HEK293 (cell line): ENCODE data around the gene GALNT9.

Experiments used
- CTCF ChIA-PET: fragments of 350-600 bp; formaldehyde crosslinking; extraction: SDS; loops from one replicate; lab custom pipeline; 2021; ENCODE audit warnings: antibody characterized with exemption; lab: Yijun Ruan, JAX
- POLR2A ChIA-PET: fragments of 300-600 bp; formaldehyde crosslinking; extraction: SDS; loops from one replicate; lab custom pipeline; 2020; ENCODE audit warnings: antibody characterized with exemption, inconsistent platforms; lab: Yijun Ruan, JAX
- H3K27ac ChIP-seq: fragments of 200-500 bp; sonication (Bioruptor generic); 2 replicates; pipeline ENCODE4 v1.5.1; 2014; ENCODE audit warnings: low read depth, low read length, control low read depth, inconsistent platforms; ENCODE audit errors: extremely low read depth
- H3K36me3 ChIP-seq, 2 experiments: fragments of 200-500 bp in 1 of 2; sonication (Bioruptor generic) in 1 of 2; 1 replicate in 1 of 2; 2 replicates in 1 of 2; pipeline ENCODE4 v1.5.1; 2014 to 2017; ENCODE audit warnings: inconsistent platforms in 2 of 2, low read length in 2 of 2; ENCODE audit not compliant: control insufficient read depth in 2 of 2, insufficient read depth in 1 of 2
- H3K4me1 ChIP-seq: fragments of 200-500 bp; sonication (Bioruptor generic); 2 replicates; pipeline ENCODE4 v1.5.1; 2014; ENCODE audit warnings: mild to moderate bottlenecking, low read length, inconsistent platforms; ENCODE audit not compliant: control insufficient read depth, insufficient read depth
- H3K4me3 ChIP-seq: 2 replicates; pipeline ENCODE4 v1.5.1; 2011; ENCODE audit warnings: low read depth, mild to moderate bottlenecking, control low read depth, low read length, moderate library complexity
- H3K9me3 ChIP-seq: fragments of 200-500 bp; sonication (Bioruptor generic); 2 replicates; pipeline ENCODE4 v1.5.1; 2014; ENCODE audit warnings: low read depth, low read length, inconsistent platforms; ENCODE audit not compliant: control insufficient read depth, insufficient read depth
- EGR2 ChIP-seq: fragments of 450-650 bp; formaldehyde crosslinking; IDR thresholded peaks from 2 replicates; pipeline ENCODE4 v1.5.1; 2016; ENCODE audit warnings: low read depth, missing biosample characterization, missing genetic modification characterization
- KLF9 ChIP-seq: fragments of 450-650 bp; formaldehyde crosslinking; IDR thresholded peaks from 2 replicates; pipeline ENCODE4 v1.5.1; 2016; ENCODE audit warnings: missing biosample characterization, missing genetic modification characterization, low read depth
- MEIS1 ChIP-seq: sonication (generic); formaldehyde crosslinking; IDR thresholded peaks from 2 replicates; pipeline ENCODE4 v1.8.1; 2022; ENCODE audit warnings: missing genetic modification reagents, mild to moderate bottlenecking, borderline replicate concordance
- RBAK ChIP-seq: fragments of 450-650 bp; formaldehyde crosslinking; IDR thresholded peaks from 2 replicates; pipeline ENCODE4 v1.5.1; 2016; ENCODE audit warnings: missing biosample characterization, missing genetic modification characterization
- SCRT2 ChIP-seq: fragments of 450-650 bp; formaldehyde crosslinking; IDR thresholded peaks from 2 replicates; pipeline ENCODE4 v1.5.1; 2016; ENCODE audit warnings: missing biosample characterization, missing genetic modification characterization
- SP3 ChIP-seq: fragments of 450-650 bp; formaldehyde crosslinking; IDR thresholded peaks from 2 replicates; pipeline ENCODE4 v1.5.1; 2016; ENCODE audit warnings: missing biosample characterization, missing genetic modification characterization
- ZBTB17 ChIP-seq: fragments of 450-650 bp; formaldehyde crosslinking; IDR thresholded peaks from 2 replicates; pipeline ENCODE4 v1.5.1; 2016; ENCODE audit warnings: missing biosample characterization, missing genetic modification characterization
- ZFHX2 ChIP-seq: fragments of 450-650 bp; formaldehyde crosslinking; conservative IDR thresholded peaks from 2 replicates; pipeline ENCODE4 v1.5.1; 2016; ENCODE audit warnings: missing biosample characterization, missing genetic modification characterization
- ZIC2 ChIP-seq: fragments of 450-650 bp; formaldehyde crosslinking; IDR thresholded peaks from 2 replicates; pipeline ENCODE4 v1.5.1; 2016; ENCODE audit warnings: missing biosample characterization, missing genetic modification characterization
- ZNF175 ChIP-seq: fragments of 450-650 bp; formaldehyde crosslinking; IDR thresholded peaks from 2 replicates; pipeline ENCODE4 v1.5.1; 2016; ENCODE audit warnings: missing biosample characterization, missing genetic modification characterization
- ZNF202 ChIP-seq: fragments of 450-650 bp; formaldehyde crosslinking; IDR thresholded peaks from 2 replicates; pipeline ENCODE4 v1.5.1; 2016; ENCODE audit warnings: missing biosample characterization, missing genetic modification characterization, borderline replicate concordance
- ZNF211 ChIP-seq: fragments of 450-650 bp; formaldehyde crosslinking; IDR thresholded peaks from 2 replicates; pipeline ENCODE4 v1.5.1; 2016; ENCODE audit warnings: low read depth, missing biosample characterization, missing genetic modification characterization
- ZNF341 ChIP-seq: fragments of 450-650 bp; formaldehyde crosslinking; IDR thresholded peaks from 2 replicates; pipeline ENCODE4; 2016; ENCODE audit warnings: low read depth, missing biosample characterization, missing genetic modification characterization
- ZNF426 ChIP-seq: fragments of 450-650 bp; formaldehyde crosslinking; IDR thresholded peaks from 2 replicates; pipeline ENCODE4 v1.5.1; 2017; ENCODE audit warnings: missing biosample characterization, missing genetic modification characterization, mild to moderate bottlenecking, inconsistent platforms, moderate library complexity
- ZNF548 ChIP-seq: fragments of 450-650 bp; formaldehyde crosslinking; IDR thresholded peaks from 2 replicates; pipeline ENCODE4 v1.5.1; 2016; ENCODE audit warnings: missing biosample characterization, missing genetic modification characterization
- ZNF571 ChIP-seq: fragments of 450-650 bp; formaldehyde crosslinking; IDR thresholded peaks from 2 replicates; pipeline ENCODE4 v1.5.0; 2017; ENCODE audit warnings: missing biosample characterization, missing genetic modification characterization
- ZNF600 ChIP-seq: fragments of 450-650 bp; formaldehyde crosslinking; IDR thresholded peaks from 2 replicates; pipeline ENCODE4 v1.5.1; 2016; ENCODE audit warnings: missing biosample characterization, missing genetic modification characterization
- ZNF621 ChIP-seq: fragments of 450-650 bp; formaldehyde crosslinking; IDR thresholded peaks from 2 replicates; pipeline ENCODE4 v1.5.1; 2017; ENCODE audit warnings: missing biosample characterization, missing genetic modification characterization
- ZNF624 ChIP-seq: fragments of 450-650 bp; formaldehyde crosslinking; IDR thresholded peaks from 2 replicates; pipeline ENCODE4 v1.5.1; 2017; ENCODE audit warnings: missing biosample characterization, missing genetic modification characterization
- ZNF664 ChIP-seq: fragments of 450-650 bp; formaldehyde crosslinking; IDR thresholded peaks from 2 replicates; pipeline ENCODE4 v1.5.1; 2016; ENCODE audit warnings: missing biosample characterization, missing genetic modification characterization
- ZNF670 ChIP-seq: fragments of 450-650 bp; formaldehyde crosslinking; IDR thresholded peaks from 2 replicates; pipeline ENCODE4 v1.5.1; 2016; ENCODE audit warnings: missing biosample characterization, missing genetic modification characterization, low read depth
- ZNF777 ChIP-seq: fragments of 450-650 bp; formaldehyde crosslinking; IDR thresholded peaks from 2 replicates; pipeline ENCODE4 v1.5.1; 2017; ENCODE audit warnings: missing biosample characterization, missing genetic modification characterization, borderline replicate concordance
- ZNF785 ChIP-seq: fragments of 450-650 bp; formaldehyde crosslinking; IDR thresholded peaks from 2 replicates; pipeline ENCODE4 v1.5.1; 2016; ENCODE audit warnings: missing biosample characterization, missing genetic modification characterization
- ZNF843 ChIP-seq: fragments of 450-650 bp; formaldehyde crosslinking; IDR thresholded peaks from 2 replicates; pipeline ENCODE4 v1.5.1; 2016; ENCODE audit warnings: missing biosample characterization, missing genetic modification characterization
- TF ChIP-seq, protein P1 (sequence below): fragments of 450-650 bp; formaldehyde crosslinking; IDR thresholded peaks from 2 replicates; pipeline ENCODE4 v1.5.1; 2016; ENCODE audit warnings: missing biosample characterization, missing genetic modification characterization, borderline replicate concordance
- TF ChIP-seq, protein P2 (sequence below): fragments of 450-650 bp; formaldehyde crosslinking; IDR thresholded peaks from 2 replicates; pipeline ENCODE4 v1.5.1; 2016; ENCODE audit warnings: missing biosample characterization, missing genetic modification characterization
- TF ChIP-seq, protein P3 (sequence below): fragments of 450-650 bp; formaldehyde crosslinking; IDR thresholded peaks from 2 replicates; pipeline ENCODE4; 2016; ENCODE audit warnings: missing biosample characterization, missing genetic modification characterization
- TF ChIP-seq, protein P4 (sequence below): fragments of 450-650 bp; formaldehyde crosslinking; IDR thresholded peaks from 2 replicates; pipeline ENCODE4 v1.5.1; 2016; ENCODE audit warnings: missing biosample characterization, missing genetic modification characterization

GALNT9 gene

DNA sequence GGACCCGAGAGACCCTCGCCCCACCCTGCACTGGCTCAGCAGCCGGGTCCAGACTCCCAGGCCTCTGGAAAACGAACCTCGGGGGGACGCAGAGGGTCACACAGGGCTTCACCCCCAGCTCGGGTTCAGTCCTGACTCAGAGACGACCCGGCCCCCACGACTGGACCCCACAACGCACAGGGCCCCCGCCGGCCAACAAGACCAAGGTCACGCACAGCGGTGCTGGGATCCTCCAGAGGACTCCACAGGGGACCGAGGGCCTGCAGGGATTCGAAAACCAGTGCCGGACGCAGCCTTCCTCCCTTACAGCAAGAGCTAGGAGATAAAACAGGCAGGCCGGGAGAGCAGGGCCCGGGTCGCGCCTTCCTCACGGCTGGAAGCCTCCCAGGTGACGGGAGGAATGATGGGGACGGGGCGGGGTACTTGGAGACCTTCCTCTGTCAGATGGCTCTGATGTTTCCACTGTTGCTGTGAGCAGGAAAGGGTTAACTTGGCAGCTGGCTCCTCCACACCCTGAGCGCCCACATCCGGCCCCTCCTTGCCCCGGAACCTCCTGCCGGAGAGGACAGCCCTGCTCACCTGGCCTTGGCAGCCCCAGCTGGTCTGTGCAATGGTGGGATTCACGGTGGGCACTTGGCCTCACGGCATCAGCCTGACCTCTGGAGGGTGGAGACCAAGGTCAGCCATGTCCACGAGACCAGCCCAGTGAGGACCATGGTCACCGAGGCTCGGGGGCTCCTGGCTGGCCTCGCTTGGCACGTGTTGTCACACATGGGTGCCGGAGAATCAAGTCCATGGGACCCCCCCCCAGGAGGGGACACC, 46.2 kb downstream of the GALNT9 start (continued):
- TF ChIP-seq, protein P1, sequence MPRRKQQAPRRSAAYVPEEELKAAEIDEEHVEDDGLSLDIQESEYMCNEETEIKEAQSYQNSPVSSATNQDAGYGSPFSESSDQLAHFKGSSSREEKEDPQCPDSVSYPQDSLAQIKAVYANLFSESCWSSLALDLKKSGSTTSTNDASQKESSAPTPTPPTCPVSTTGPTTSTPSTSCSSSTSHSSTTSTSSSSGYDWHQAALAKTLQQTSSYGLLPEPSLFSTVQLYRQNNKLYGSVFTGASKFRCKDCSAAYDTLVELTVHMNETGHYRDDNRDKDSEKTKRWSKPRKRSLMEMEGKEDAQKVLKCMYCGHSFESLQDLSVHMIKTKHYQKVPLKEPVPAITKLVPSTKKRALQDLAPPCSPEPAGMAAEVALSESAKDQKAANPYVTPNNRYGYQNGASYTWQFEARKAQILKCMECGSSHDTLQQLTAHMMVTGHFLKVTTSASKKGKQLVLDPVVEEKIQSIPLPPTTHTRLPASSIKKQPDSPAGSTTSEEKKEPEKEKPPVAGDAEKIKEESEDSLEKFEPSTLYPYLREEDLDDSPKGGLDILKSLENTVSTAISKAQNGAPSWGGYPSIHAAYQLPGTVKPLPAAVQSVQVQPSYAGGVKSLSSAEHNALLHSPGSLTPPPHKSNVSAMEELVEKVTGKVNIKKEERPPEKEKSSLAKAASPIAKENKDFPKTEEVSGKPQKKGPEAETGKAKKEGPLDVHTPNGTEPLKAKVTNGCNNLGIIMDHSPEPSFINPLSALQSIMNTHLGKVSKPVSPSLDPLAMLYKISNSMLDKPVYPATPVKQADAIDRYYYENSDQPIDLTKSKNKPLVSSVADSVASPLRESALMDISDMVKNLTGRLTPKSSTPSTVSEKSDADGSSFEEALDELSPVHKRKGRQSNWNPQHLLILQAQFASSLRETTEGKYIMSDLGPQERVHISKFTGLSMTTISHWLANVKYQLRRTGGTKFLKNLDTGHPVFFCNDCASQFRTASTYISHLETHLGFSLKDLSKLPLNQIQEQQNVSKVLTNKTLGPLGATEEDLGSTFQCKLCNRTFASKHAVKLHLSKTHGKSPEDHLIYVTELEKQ (tag by site-specific recombination), result no peak
- no peak for TF ChIP-seq ZNF548 (tag by site-specific recombination)
- no peak for TF ChIP-seq ZNF571
- TF ChIP-seq ZNF624, result no peak
- no peak for TF ChIP-seq ZNF175
- no peak for TF ChIP-seq ZIC2
- no peak for TF ChIP-seq SCRT2

DNA sequence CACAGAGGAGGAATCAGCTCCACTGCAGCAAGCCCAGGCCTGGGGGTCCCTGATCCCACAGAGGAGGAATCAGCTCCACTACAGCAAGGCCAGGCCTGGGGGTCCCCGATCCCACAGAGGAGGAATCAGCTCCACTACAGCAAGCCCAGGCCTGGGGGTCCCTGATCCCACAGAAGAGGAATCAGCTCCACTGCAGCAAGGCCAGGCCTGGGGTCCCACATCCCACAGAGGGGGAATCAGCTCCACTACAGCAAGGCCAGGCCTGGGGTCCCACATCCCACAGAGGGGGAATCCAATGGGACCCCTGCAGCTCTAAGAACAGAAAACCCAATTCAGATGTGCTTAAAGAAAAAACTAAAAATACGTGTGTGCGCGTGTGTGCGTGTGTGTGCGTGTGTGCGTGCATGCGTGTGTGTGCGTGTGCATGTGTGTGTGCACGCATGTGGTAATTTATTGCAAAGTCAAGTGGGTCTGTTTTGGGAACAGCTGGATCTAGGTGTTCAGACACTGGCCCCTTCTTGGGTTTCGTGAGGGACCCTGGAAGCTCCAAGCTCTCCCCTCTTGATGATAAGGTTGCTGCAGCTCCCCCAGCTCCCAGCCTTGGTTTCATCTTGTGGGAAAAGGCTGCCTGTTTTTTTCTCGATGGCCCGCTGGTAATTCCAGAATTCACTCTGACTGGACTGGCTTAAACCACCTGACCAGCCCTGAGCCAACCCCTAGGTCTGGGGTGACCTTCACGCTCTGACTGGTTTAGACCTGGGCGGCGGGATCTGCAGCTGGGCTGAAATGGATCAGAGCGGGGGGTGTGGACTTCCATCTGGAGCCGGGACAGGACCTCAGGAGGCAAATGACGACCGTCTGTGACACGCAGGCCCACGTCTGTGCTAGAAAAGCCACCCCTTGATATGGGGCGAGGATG, 47.1 kb downstream of the GALNT9 start:
- H3K27ac ChIP-seq, result no peak overlapping the region

DNA sequence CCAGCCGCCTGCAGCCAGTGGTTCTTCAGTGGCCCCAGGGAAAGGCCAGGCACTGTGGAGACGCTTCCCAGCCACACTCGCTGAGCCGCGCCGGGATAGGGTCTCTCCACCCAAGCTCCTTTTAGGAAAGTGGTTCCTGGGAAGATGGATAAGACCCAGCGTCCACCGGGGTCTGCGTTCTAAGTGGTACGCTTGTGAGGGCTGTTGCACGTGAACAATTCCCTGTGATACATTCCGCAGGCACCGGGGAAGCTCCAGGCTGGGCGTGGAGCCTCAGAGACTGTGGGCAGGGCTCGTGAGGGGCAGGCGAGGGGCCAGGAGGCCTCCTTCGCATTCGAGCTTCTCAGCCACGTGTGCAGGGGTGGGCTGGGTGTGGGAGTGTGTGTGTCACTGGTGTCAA, 48.4 kb downstream of the GALNT9 start:
- no peak overlapping the region for H3K4me3 ChIP-seq
- TF ChIP-seq ZNF202 (tag by site-specific recombination), result no peak
- TF ChIP-seq EGR2 (tag by site-specific recombination), result peak; percentile 40; the same call in 1 of the 2 replicates
- TF ChIP-seq, protein P2, sequence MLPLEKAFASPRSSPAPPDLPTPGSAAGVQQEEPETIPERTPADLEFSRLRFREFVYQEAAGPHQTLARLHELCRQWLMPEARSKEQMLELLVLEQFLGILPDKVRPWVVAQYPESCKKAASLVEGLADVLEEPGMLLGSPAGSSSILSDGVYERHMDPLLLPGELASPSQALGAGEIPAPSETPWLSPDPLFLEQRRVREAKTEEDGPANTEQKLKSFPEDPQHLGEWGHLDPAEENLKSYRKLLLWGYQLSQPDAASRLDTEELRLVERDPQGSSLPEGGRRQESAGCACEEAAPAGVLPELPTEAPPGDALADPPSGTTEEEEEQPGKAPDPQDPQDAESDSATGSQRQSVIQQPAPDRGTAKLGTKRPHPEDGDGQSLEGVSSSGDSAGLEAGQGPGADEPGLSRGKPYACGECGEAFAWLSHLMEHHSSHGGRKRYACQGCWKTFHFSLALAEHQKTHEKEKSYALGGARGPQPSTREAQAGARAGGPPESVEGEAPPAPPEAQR (tag by site-specific recombination), result no peak
- peak; percentile 31; the same call in 1 of the 2 replicates for TF ChIP-seq ZFHX2
- no peak overlapping the region for H3K27ac ChIP-seq
- CTCF ChIA-PET, result no interaction called here
- H3K4me1 ChIP-seq, result no peaks in the 10 kb centered on the region
- H3K36me3 ChIP-seq, result no peaks in the 10 kb centered on the region
- no peaks in the 10 kb centered on the region for H3K9me3 ChIP-seq
- POLR2A ChIA-PET, result no interaction called here

More for the DNA sequence above, 47.1 kb downstream of the GALNT9 start:
- ChIA-PET CTCF (no interaction called here), POLR2A (no interaction called here)
- no peaks in the 10 kb centered on the region for H3K4me1 ChIP-seq
- no peaks in the 10 kb centered on the region for H3K36me3 ChIP-seq
- H3K9me3 ChIP-seq, result no peaks in the 10 kb centered on the region
- no peak for TF ChIP-seq ZNF341 (tag by site-specific recombination)
- TF ChIP-seq ZNF600, result no peak
- TF ChIP-seq ZBTB17, result no peak
- TF ChIP-seq ZNF621 (tag by site-specific recombination), result no peak
- no peak for TF ChIP-seq KLF9 (tag by site-specific recombination)
- no peak for TF ChIP-seq ZNF670 (tag by site-specific recombination)
- no peak for TF ChIP-seq SP3 (tag by site-specific recombination)
- TF ChIP-seq ZNF664 (tag by site-specific recombination), result no peak
- TF ChIP-seq, protein P3, sequence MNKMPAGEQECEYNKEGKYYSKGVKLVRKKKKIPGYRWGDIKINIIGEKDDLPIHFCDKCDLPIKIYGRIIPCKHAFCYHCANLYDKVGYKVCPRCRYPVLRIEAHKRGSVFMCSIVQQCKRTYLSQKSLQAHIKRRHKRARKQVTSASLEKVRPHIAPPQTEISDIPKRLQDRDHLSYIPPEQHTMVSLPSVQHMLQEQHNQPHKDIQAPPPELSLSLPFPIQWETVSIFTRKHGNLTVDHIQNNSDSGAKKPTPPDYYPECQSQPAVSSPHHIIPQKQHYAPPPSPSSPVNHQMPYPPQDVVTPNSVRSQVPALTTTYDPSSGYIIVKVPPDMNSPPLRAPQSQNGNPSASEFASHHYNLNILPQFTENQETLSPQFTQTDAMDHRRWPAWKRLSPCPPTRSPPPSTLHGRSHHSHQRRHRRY (tag by site-specific recombination), result no peak
- TF ChIP-seq RBAK (tag by site-specific recombination), result no peak
- no peak for TF ChIP-seq ZNF785 (tag by site-specific recombination)
- TF ChIP-seq, protein P4, sequence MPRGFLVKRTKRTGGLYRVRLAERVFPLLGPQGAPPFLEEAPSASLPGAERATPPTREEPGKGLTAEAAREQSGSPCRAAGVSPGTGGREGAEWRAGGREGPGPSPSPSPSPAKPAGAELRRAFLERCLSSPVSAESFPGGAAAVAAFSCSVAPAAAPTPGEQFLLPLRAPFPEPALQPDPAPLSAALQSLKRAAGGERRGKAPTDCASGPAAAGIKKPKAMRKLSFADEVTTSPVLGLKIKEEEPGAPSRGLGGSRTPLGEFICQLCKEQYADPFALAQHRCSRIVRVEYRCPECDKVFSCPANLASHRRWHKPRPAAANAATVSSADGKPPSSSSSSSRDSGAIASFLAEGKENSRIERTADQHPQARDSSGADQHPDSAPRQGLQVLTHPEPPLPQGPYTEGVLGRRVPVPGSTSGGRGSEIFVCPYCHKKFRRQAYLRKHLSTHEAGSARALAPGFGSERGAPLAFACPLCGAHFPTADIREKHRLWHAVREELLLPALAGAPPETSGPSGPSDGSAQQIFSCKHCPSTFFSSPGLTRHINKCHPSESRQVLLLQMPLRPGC (tag by site-specific recombination), result no peak
- TF ChIP-seq ZNF843 (tag by site-specific recombination), result no peak
- TF ChIP-seq ZNF777 (tag by site-specific recombination), result no peak
- TF ChIP-seq EGR2 (tag by site-specific recombination), result no peak
- no peak for TF ChIP-seq ZNF211
- no peak for TF ChIP-seq ZNF426 (tag by site-specific recombination)
- TF ChIP-seq MEIS1 (CRISPR knock-in tag), result no peak
- TF ChIP-seq, all 188 proteins: peak for 0
- H3K4me3 ChIP-seq, result no peak overlapping the region
